SK-N-SH treated with all-trans-retinoic acid at 6 μM for 48 hours (cell line): ENCODE data around the gene EMC10.
A peak's percentile ranks its signal among the peaks of the same experiment; 100 is the strongest.

Source experiments
- ATAC-seq: fragments of 200-7000 bp; cut with Tn5 transposase; 3 replicates; pipeline ENCODE4 v1.9.1; 2020; ENCODE audit warnings: mild to moderate bottlenecking, moderate library complexity
- ARNTL ChIP-seq: fragments of 450-650 bp; formaldehyde crosslinking; IDR thresholded peaks from 2 replicates; pipeline ENCODE4 v1.5.0; 2020; ENCODE audit warnings: low read depth, mild to moderate bottlenecking, moderate library complexity, borderline replicate concordance
- BACH2 ChIP-seq: fragments of 250-450 bp; sonication (Bioruptor Pico); IDR thresholded peaks from 2 replicates; pipeline ENCODE4 v1.9.0; 2021; ENCODE audit warnings: mild to moderate bottlenecking, borderline replicate concordance
- CREB5 ChIP-seq: fragments of 250-450 bp; sonication (Bioruptor Pico); IDR thresholded peaks from 2 replicates; pipeline ENCODE4 v1.5.1; 2020; ENCODE audit warnings: low read depth, mild to moderate bottlenecking, moderate library complexity
- CSDC2 ChIP-seq: fragments of 250-450 bp; sonication (Bioruptor Pico); IDR thresholded peaks from 2 replicates; pipeline ENCODE4 v1.5.0; 2020; ENCODE audit warnings: mild to moderate bottlenecking, moderate library complexity
- CSRNP3 ChIP-seq: fragments of 250-450 bp; sonication (Bioruptor Pico); IDR thresholded peaks from 2 replicates; pipeline ENCODE4 v1.5.1; 2021; ENCODE audit warnings: mild to moderate bottlenecking, moderate library complexity
- GLIS3 ChIP-seq: fragments of 250-450 bp; sonication (Bioruptor Pico); IDR thresholded peaks from 2 replicates; pipeline ENCODE4 v1.5.0; 2020; ENCODE audit warnings: mild to moderate bottlenecking, moderate library complexity
- ISL1 ChIP-seq: fragments of 250-450 bp; sonication (Bioruptor Pico); IDR thresholded peaks from 2 replicates; pipeline ENCODE4 v2.1.2; 2022; ENCODE audit warnings: mild to moderate bottlenecking, moderate library complexity
- OSR1 ChIP-seq: fragments of 250-450 bp; sonication (Bioruptor Pico); IDR thresholded peaks from 2 replicates; pipeline ENCODE4 v1.8.0; 2022; ENCODE audit warnings: moderate library complexity, mild to moderate bottlenecking, inconsistent platforms
- POU6F1 ChIP-seq: fragments of 250-450 bp; sonication (Bioruptor Pico); IDR thresholded peaks from 2 replicates; pipeline ENCODE4 v1.8.0; 2021; ENCODE audit warnings: low read depth, mild to moderate bottlenecking, moderate library complexity, borderline replicate concordance
- PPARA ChIP-seq: fragments of 250-450 bp; sonication (Bioruptor Pico); IDR thresholded peaks from 2 replicates; pipeline ENCODE4 v1.5.0; 2020; ENCODE audit warnings: mild to moderate bottlenecking, borderline replicate concordance
- RARB ChIP-seq: fragments of 250-450 bp; sonication (Bioruptor Pico); IDR thresholded peaks from 2 replicates; pipeline ENCODE4 v1.8.0; 2021; ENCODE audit warnings: mild to moderate bottlenecking, moderate library complexity
- SNAI2 ChIP-seq: fragments of 250-450 bp; sonication (Bioruptor Pico); IDR thresholded peaks from 2 replicates; pipeline ENCODE4 v1.5.0; 2020; ENCODE audit warnings: mild to moderate bottlenecking, moderate library complexity
- TCF4 ChIP-seq: fragments of 250-450 bp; sonication (Bioruptor Pico); IDR thresholded peaks from 2 replicates; pipeline ENCODE4 v1.8.0; 2021; ENCODE audit warnings: mild to moderate bottlenecking, moderate library complexity, borderline replicate concordance
- TOX ChIP-seq: fragments of 250-450 bp; sonication (Bioruptor Pico); IDR thresholded peaks from 2 replicates; pipeline ENCODE4 v1.8.0; 2021; ENCODE audit warnings: mild to moderate bottlenecking, moderate library complexity, borderline replicate concordance
- TSHZ2 ChIP-seq: fragments of 250-450 bp; sonication (Bioruptor Pico); IDR thresholded peaks from 2 replicates; pipeline ENCODE4 v1.5.0; 2020; ENCODE audit warnings: mild to moderate bottlenecking, moderate library complexity
- ZFP3 ChIP-seq: fragments of 250-450 bp; sonication (Bioruptor Pico); IDR thresholded peaks from 2 replicates; pipeline ENCODE4 v1.5.0; 2020; ENCODE audit warnings: mild to moderate bottlenecking, moderate library complexity
- ZFP30 ChIP-seq: fragments of 450-650 bp; formaldehyde crosslinking; IDR thresholded peaks from 2 replicates; pipeline ENCODE4 v1.5.0; 2022; ENCODE audit warnings: mild to moderate bottlenecking, moderate library complexity
- ZNF565 ChIP-seq: fragments of 450-650 bp; formaldehyde crosslinking; conservative IDR thresholded peaks from 2 replicates; pipeline ENCODE4 v1.5.0; 2020; ENCODE audit warnings: low read depth, mild to moderate bottlenecking, moderate library complexity
- ZNF70 ChIP-seq: fragments of 450-650 bp; formaldehyde crosslinking; IDR thresholded peaks from 2 replicates; pipeline ENCODE4 v1.5.0; 2020; ENCODE audit warnings: mild to moderate bottlenecking, moderate library complexity
- ZNF8 ChIP-seq: fragments of 450-650 bp; formaldehyde crosslinking; IDR thresholded peaks from 2 replicates; pipeline ENCODE4 v1.5.0; 2020; ENCODE audit warnings: mild to moderate bottlenecking, moderate library complexity

EMC10 gene

GRCh38 chr19:50462970-50463369 is 13.3 kb upstream of the EMC10 start (continued):
- no peak for TF ChIP-seq CSRNP3
- no peak for TF ChIP-seq RARB
- no peak for TF ChIP-seq ISL1 (CRISPR knock-in tag)
- no peak for TF ChIP-seq ZNF565 (CRISPR knock-in tag)
- no peak for TF ChIP-seq CSDC2 (CRISPR knock-in tag)

GRCh38 chr19:50464348-50464747 is 12.0 kb upstream of the EMC10 start:
- TF ChIP-seq OSR1 (no peak), GLIS3 (CRISPR knock-in tag) (no peak), SNAI2 (CRISPR knock-in tag) (no peak), CREB5 (CRISPR knock-in tag) (no peak)
- ATAC-seq, result no peak

GRCh38 chr19:50465000-50465399 is 11.3 kb upstream of the EMC10 start:
- no peak for ATAC-seq
- TF ChIP-seq ZFP30 (CRISPR knock-in tag), result no peak
- no peak for TF ChIP-seq ZFP3 (CRISPR knock-in tag)
- TF ChIP-seq ZNF565 (CRISPR knock-in tag), result no peak
- TF ChIP-seq, all 23 proteins: peak for 0

- ATAC-seq, result peak; percentile 24; the same call in 1 of the 3 replicates
- TF ChIP-seq TSHZ2 (CRISPR knock-in tag) (no peak), CSDC2 (CRISPR knock-in tag) (no peak), ISL1 (CRISPR knock-in tag) (no peak), PPARA (CRISPR knock-in tag) (no peak), GLIS3 (CRISPR knock-in tag) (no peak), POU6F1 (CRISPR knock-in tag) (no peak), ARNTL (CRISPR knock-in tag) (no peak), SNAI2 (CRISPR knock-in tag) (no peak), BACH2 (CRISPR knock-in tag) (no peak), RARB (no peak), ZNF8 (CRISPR knock-in tag) (no peak), TCF4 (no peak), TOX (no peak), CREB5 (CRISPR knock-in tag) (no peak), ZNF70 (CRISPR knock-in tag) (no peak), ZNF565 (CRISPR knock-in tag) (no peak)
Measured at GRCh38 chr19:50465986-50466705, 10.2 kb upstream of the EMC10 start.
